ENCODE results near the gene ABCC11. TPM values are rescaled to one million over a fixed set of nuclear protein-coding genes. Genes with fewer than 3 reads are reported as not detected.
A peak's percentile ranks its signal among the peaks of the same experiment; 100 is the strongest.

The ABCC11 gene
- total and polyA plus RNA-seq, 2 of the 4 experiments (the other 2 are of a cell fraction) = 0.09 to 0.18 TPM

DNA sequence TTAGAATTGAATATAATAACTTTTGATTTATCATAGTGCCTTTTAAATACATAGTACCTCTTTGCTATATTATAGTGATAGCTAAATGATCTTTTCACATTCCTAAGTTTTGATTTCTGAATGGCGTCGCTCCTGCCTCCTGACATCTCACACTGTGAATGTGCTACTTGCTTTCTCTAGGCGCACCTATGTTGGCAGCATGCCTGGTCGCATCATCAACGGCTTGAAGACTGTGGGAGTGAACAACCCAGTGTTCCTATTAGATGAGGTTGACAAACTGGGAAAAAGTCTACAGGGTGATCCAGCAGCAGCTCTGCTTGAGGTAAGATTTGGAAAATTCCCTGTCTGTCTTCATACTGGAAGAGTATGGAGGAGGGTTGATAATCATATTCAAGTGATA is 29.8 kb upstream of the ABCC11 start:
- H3K36me3 ChIP-seq (ENCODE audit: control insufficient read depth, insufficient read depth, low read length) = peaks cover 9% of the 10 kb centered on the region
- DNase-seq = no peak

More for the DNA sequence above, 29.8 kb upstream of the ABCC11 start:
- Histone ChIP-seq H2AK9ac (replicated peaks; ENCODE audit: low read depth, low read length, poor library complexity) (no peak overlapping the region), H4K91ac (ENCODE audit: insufficient read depth, low read depth, low read length) (no peak overlapping the region), H3K56ac (ENCODE audit: extremely low read depth, insufficient read depth, low read length) (no peak overlapping the region), H3K9me3 (ENCODE audit: control insufficient read depth, insufficient read depth, low read length) (no peaks in the 10 kb centered on the region), H3K79me1 (ENCODE audit: low read depth in 1 of 2, low read length in 2 of 2) (peaks cover 25 to 32% of the 10 kb centered on the region in 2 experiments), H4K8ac (ENCODE audit: low read depth in 2 of 2, low read length in 2 of 2) (no peak overlapping the region), H3K14ac (replicated peaks; ENCODE audit: low read depth, low read length) (no peak overlapping the region), H3K4ac (ENCODE audit: low read depth, low read length) (no peak overlapping the region), H3K4me2 (ENCODE audit: low read depth, low read length) (no peak overlapping the region), H3K27ac (ENCODE audit: insufficient read depth, low read length) (no peak overlapping the region), H3K23ac (ENCODE audit: low read depth, low read length) (no peak overlapping the region), H2BK5ac (ENCODE audit: low read depth, low read length, poor library complexity, severe bottlenecking) (no peak overlapping the region), H2BK15ac (ENCODE audit: low read depth, low read length) (no peak overlapping the region), H3K4me3 (ENCODE audit: insufficient read depth, low read depth, low read length) (no peak overlapping the region), H3K9ac (ENCODE audit: low read depth, low read length) (no peak overlapping the region), H2AFZ (replicated peaks; ENCODE audit: low read length, poor library complexity) (no peak overlapping the region), H3K4me1 (ENCODE audit: control insufficient read depth, insufficient read depth, low read length) (peaks cover 2% of the 10 kb centered on the region), H2BK120ac (ENCODE audit: low read depth, low read length) (no peak overlapping the region), H4K5ac (ENCODE audit: low read depth, low read length) (no peak overlapping the region), H3K9me1 (ENCODE audit: insufficient read depth, low read length) (0 out of 2 replicates have a peak, but pooled peaks cover 6% of the 10 kb centered on the region), H3K18ac (ENCODE audit: low read depth, low read length) (no peak overlapping the region), H3K27me3 (ENCODE audit: control insufficient read depth, insufficient read depth, low read length) (no peaks in the 10 kb centered on the region), H2BK20ac (ENCODE audit: low read depth, low read length) (no peak overlapping the region), H2AK5ac (ENCODE audit: low read depth, low read length) (0 out of 2 replicates have a peak overlapping the region, but pooled peaks have one; percentile 51), H4K20me1 (ENCODE audit: insufficient read depth, low read length) (peaks cover 3% of the 10 kb centered on the region; the same call in 1 of the 2 replicates)
- no CpG with 5 or more reads among the region's 5 CpGs for WGBS, 2 experiments (ENCODE audit: extremely low coverage in 2 of 2, insufficient read length in 1 of 2)
- ChIA-PET POLR2A (ENCODE audit: unreplicated experiment) (no interaction called here), CTCF (interaction anchor here (1.0 to 1.1 kb wide), 3 partner anchors 85 to 353 kb away, joined by 3 to 5 read pairs (median 4); no protein-coding TSS in a partner anchor)
- intact Hi-C loops (cut with micrococcal nuclease) (no loop called here), in situ Hi-C loops (cut with MboI; ENCODE audit: low sequenced_read_pairs) (no loop called here), dilution Hi-C loops (cut with HindIII; ENCODE audit: low sequenced_read_pairs, unreplicated experiment) (no loop called here)
- TF ChIP-seq, protein P1, sequence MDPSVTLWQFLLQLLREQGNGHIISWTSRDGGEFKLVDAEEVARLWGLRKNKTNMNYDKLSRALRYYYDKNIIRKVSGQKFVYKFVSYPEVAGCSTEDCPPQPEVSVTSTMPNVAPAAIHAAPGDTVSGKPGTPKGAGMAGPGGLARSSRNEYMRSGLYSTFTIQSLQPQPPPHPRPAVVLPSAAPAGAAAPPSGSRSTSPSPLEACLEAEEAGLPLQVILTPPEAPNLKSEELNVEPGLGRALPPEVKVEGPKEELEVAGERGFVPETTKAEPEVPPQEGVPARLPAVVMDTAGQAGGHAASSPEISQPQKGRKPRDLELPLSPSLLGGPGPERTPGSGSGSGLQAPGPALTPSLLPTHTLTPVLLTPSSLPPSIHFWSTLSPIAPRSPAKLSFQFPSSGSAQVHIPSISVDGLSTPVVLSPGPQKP (IDR thresholded peaks at IDR 0.05; ENCODE audit: borderline replicate concordance, low read depth, low read length) = no peak
- TF ChIP-seq MAFK (IDR thresholded peaks at IDR 0.05; ENCODE audit: low read depth, low read length) = no peak
- TF ChIP-seq NFE2L2 (IDR thresholded peaks at IDR 0.05; ENCODE audit: low read depth, low read length) = no peak
- no peak for TF ChIP-seq RAD21 (IDR thresholded peaks at IDR 0.05; ENCODE audit: low read length)
- no peak for TF ChIP-seq BHLHE40 (IDR thresholded peaks at IDR 0.05; ENCODE audit: low read depth, low read length)
- no peak for TF ChIP-seq RCOR1 (IDR thresholded peaks at IDR 0.05; ENCODE audit: insufficient replicate concordance, low read length)
- no peak for ATAC-seq (ENCODE audit: low read depth)
- no TSS peak for BruUV-seq (replicated peaks)

Data from IMR-90 (cell line).